ENCODE results near the gene DCDC1.

DNA sequence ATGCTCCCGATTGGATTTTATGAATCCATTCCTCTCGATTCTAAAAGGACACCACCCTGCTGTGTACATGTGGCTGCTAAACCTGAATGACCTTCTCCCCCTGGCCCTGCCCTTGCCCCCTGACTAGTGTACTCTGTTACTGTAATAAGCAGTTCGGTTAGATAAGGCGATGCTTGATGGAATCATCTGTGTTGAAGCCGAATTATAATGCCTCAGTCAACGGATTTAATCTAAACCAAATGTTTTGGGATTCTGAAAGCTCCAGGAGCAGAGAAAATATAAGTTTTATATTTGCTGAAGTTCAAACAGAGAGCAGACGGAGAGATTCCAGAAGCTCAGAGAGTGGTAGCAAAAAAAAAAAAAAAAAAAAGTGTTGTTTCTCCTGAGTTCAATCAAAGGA, 508.0 kb downstream of the DCDC1 start:
- TF ChIP-seq, protein P1, sequence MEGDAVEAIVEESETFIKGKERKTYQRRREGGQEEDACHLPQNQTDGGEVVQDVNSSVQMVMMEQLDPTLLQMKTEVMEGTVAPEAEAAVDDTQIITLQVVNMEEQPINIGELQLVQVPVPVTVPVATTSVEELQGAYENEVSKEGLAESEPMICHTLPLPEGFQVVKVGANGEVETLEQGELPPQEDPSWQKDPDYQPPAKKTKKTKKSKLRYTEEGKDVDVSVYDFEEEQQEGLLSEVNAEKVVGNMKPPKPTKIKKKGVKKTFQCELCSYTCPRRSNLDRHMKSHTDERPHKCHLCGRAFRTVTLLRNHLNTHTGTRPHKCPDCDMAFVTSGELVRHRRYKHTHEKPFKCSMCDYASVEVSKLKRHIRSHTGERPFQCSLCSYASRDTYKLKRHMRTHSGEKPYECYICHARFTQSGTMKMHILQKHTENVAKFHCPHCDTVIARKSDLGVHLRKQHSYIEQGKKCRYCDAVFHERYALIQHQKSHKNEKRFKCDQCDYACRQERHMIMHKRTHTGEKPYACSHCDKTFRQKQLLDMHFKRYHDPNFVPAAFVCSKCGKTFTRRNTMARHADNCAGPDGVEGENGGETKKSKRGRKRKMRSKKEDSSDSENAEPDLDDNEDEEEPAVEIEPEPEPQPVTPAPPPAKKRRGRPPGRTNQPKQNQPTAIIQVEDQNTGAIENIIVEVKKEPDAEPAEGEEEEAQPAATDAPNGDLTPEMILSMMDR (IDR thresholded peaks at IDR 0.05) = no peak
- TF ChIP-seq SIN3A (IDR thresholded peaks at IDR 0.05; ENCODE audit: borderline replicate concordance, insufficient read depth, low read depth, low read length) (no peak), TCF7L2 (IDR thresholded peaks at IDR 0.05; ENCODE audit: low read depth, low read length) (no peak), POLR2AphosphoS5 (IDR thresholded peaks at IDR 0.05; ENCODE audit: low read depth, low read length) (no peak)

Data from Panc1 (cell line).